Erythroblast (primary cell): Measurements from ENCODE around the gene NRG3.

Experiments used
- GATA1 ChIP-seq: IDR thresholded peaks from 2 replicates; pipeline ENCODE4 v1.6.1; 2011; ENCODE audit warnings: low read depth, mild to moderate bottlenecking, control low read depth, low read length, moderate library complexity
- POLR2A ChIP-seq: IDR thresholded peaks from 2 replicates; pipeline ENCODE4 v1.6.1; 2011; ENCODE audit warnings: mild to moderate bottlenecking, low read length

GRCh38 chr10:82400841-82401240 is 525.8 kb downstream of the NRG3 start:
- TF ChIP-seq POLR2A (no peak), GATA1 (no peak)
